Right forelimb (tissue), 1 donor: ENCODE measurements around the gene CYB5B.

Experiments
- DNase-seq: peaks from one replicate; pipeline ENCODE4 v3.0.0-alpha.2; 2018

The CYB5B gene, protein sequence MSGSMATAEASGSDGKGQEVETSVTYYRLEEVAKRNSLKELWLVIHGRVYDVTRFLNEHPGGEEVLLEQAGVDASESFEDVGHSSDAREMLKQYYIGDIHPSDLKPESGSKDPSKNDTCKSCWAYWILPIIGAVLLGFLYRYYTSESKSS

DNA sequence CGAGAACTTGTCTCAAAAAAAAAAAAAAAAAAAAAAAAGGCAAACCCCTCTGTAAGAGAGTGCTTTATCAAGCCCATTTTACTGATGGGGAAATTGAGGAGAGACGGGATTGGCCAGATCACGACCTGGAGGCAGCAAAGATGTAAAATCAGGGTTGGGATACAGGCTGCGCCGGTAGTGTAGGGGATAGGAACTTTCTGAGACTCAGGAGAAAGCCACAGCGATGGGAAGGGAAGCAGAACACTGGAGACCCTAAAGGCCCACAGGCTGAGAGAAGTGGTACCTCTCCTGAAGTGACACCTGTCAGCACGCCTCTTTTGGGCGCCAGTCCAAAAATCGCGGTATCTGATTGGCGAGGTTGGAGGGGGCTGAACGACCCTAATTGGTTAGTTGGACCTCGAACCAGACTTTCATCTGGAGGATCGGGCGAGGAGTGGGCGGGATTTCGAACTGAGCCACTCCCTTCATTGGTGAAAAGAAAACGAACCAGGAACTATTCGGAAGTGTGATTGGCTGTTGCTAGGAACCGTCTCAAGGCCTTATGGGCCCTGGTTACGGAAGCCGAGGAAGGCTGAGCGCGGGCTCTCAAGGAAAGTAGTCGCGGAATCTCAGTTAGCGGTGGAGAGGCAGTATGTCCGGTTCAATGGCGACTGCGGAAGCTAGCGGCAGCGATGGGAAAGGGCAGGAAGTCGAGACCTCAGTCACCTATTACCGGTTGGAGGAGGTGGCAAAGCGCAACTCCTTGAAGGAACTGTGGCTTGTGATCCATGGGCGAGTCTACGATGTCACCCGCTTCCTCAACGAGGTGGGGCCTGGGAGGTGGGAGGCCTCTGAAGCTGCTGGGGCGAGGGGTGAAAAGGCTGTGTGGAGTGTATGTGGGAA lies at the start of gene CYB5B:
CYB5B (plus strand) TSS at position 567 of the 882 bp plus-strand sequence; CDS start at position 632, 65 bp downstream.
- DNase-seq: peak; percentile 95

GRCh38 chr16:69376393-69377059 lies 47.9 kb upstream of the CYB5B start:
- no peak for DNase-seq

DNA sequence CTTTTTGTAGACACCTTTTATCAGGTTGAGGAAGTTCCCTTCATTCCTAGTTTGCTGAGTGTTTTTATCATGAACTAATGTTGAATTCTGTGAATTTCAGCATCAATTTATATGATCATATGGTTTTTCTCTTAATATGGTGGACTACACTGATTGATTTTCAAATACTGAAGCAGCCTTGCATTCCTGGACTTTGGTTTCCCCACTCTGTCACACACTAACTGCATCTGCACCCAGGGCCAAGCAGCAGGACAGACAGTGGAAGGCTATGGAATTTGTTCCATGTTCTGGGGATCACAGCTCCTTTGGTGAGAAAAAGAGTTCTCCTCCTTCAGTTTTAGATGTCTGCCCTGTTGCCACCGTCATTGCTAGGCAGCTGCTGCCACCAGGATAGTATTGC lies 46.4 kb upstream of the CYB5B start:
- DNase-seq: no peak

GRCh38 chr16:69378760-69379159 lies 45.7 kb upstream of the CYB5B start:
- DNase-seq: no peak

- DNase-seq: no peak
Measured at GRCh38 chr16:69381231-69381630, 43.2 kb upstream of the CYB5B start.

GRCh38 chr16:69382421-69382820 lies 42.0 kb upstream of the CYB5B start:
- DNase-seq: no peak

DNA sequence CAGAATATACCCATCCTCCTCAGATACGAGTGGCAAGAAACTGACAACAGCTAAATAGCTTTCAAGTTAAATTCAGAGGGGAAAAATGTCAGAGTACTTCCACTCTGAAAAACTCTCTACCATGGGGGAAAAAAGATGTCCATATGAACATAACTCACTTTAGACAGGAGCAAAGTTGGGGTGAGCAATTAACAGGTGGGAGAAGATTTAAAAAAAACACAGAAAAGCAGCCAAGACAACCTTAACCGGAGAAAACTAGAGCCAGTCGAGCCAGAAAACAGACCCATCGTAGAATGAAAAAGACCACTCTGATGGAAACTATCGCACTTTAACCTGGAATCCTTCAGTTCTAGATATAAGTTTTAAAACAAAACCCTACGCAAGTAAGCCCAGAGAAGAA lies 39.4 kb upstream of the CYB5B start:
- DNase-seq: no peak

GRCh38 chr16:69386596-69386995 lies 37.8 kb upstream of the CYB5B start:
- no peak for DNase-seq

DNA sequence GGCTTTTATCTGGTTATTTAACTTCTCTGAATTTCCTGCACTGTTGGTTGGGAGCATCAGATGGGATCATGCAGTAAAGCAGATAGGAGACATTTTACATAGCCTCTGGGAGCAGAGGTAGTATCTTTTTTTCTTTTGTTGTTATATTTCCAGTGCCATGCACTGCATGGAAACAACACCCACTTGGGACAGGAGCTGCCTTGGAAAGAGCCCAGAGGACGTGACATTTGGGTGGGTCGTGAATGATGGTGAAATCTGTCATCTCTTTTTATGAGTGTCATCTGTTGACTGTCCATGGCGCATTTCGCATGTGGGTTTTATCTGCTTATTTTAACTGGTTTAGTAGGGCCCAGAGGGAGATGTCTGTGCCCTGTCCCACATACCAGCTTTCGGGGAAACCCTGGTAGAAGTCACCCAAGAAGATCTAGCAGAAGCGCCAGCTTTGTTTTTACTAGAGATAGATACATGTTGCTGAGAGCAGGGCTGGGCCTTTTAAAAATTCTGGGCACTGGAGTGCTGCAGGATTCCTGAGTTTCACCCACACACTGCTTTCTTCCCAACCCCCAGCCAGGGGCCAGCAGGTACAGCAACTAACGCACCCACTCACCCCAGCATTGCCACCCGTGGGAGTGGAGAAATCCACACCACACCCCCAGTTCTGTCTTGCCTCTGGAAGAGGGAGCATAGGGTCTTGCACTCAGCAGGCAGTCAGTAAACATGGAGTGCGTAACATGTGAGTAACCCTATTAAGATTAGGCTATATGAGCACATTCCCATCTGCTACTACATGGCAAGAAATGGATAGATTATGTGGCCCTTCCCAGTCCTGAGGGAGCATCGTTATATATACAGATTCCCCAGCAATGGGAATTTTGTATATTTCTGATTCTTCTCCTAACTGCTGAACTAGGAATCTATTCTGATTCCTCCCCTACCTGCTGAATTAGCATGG lies 30.2 kb upstream of the CYB5B start:
- DNase-seq: no peak

DNA sequence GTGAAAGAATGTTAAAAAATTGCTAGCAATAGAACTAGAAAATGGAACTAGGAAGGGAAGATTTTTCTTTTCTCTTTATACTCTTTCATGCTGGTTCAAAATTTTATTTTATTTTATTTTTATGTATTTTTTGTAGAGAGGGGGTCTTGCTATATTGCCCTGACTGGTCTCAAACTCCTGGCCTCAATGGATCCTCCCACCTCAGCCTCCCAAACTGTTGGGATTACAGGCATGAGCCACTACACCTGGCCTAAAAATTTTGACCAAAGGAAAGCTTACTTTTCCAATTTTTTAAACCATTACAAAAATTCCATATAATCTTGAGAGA lies 28.6 kb upstream of the CYB5B start:
- DNase-seq: no peak

GRCh38 chr16:69396187-69397061 lies 28.0 kb upstream of the CYB5B start:
- peak; percentile 80 for DNase-seq

- no peak for DNase-seq
Measured at GRCh38 chr16:69397821-69398521, 26.4 kb upstream of the CYB5B start.

- DNase-seq: no peak
Measured at GRCh38 chr16:69399361-69399760, 25.1 kb upstream of the CYB5B start.

DNA sequence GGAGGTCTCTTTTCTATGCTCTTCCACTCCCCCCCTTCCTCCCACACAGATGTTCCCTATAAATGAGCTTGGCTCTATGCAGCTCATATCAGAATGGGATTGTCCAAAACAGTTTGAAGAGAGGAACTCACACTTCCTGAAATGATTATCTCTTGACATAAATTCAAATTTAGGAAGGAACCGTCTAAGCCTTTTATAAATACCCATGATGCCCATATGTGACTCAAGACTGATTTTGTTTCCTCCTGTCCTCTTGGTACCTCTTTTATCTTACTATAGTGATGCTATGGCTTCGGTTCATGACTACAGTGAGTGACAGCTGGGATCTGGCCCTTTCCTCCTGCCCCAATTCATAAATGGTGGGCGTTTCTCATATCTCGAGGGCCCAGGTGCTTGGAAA lies 22.0 kb upstream of the CYB5B start:
- DNase-seq: no peak

- DNase-seq: no peak
Measured at GRCh38 chr16:69404275-69404805, 20.1 kb upstream of the CYB5B start.

- no peak for DNase-seq
Measured at GRCh38 chr16:69405326-69405725, 19.1 kb upstream of the CYB5B start.

DNA sequence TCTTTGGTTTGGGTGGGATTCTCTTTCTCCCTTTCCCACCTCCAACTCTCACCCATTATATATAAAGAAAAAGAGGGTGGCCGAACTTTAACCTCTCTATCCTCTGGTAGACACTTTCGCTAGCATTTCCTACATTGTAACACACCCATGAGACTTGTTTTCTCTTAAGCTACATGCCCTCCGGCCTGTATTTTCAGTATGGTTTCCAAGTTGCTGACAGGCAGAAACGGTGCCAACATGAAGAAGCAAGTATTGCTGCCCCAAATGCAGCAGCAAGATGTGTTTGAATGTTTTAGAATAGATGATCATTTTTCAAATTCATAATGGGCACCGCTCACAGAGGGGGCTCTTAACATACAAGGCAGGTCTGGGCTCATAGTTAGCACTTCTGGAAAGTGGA lies 18.7 kb upstream of the CYB5B start:
- no peak for DNase-seq

GRCh38 chr16:69406780-69407331 lies 17.6 kb upstream of the CYB5B start:
- DNase-seq: no peak

GRCh38 chr16:69407702-69408323 lies 16.6 kb upstream of the CYB5B start:
- DNase-seq: no peak

DNA sequence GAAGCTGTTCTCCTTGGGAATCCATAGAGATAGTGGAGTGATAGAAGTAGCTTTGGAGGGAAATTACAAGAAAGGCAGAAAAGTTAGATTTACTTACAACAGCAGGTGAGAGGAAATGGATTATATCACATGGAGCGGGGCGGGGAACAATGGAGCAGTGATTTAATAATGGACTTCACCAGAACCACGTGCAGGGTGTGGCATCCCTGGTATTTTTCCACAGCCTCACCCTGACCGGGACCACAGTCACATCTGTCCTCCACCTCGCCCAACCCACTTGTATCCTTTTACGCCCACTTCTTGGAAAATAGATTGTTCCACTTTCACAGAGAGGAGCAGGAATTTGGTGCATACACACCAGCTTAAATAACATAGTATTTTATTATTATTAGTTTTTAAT lies 15.9 kb upstream of the CYB5B start:
- DNase-seq: no peak
